SK-N-SH (cell line): Measurements from ENCODE around the gene TRIM38. TPM values are rescaled to one million over a fixed set of nuclear protein-coding genes. Genes with fewer than 3 reads are reported as not detected.

Experiments
- CTCF ChIA-PET: fragments of 300-600, 350-600 bp; formaldehyde crosslinking; extraction: SDS; loops from one replicate; lab custom pipeline; 2021; lab: Yijun Ruan, JAX
- POLR2A ChIA-PET: fragments of 350-600 bp; sonication (Branson Sonifier 250); formaldehyde crosslinking; extraction: SDS; loops from one replicate; lab custom pipeline; 2020; ENCODE audit warnings: antibody characterized with exemption, inconsistent platforms; lab: Yijun Ruan, JAX
- DNase-seq: peaks from one replicate; pipeline ENCODE4 v3.0.0; 2012
- H2AFZ ChIP-seq: fragments of 200-600 bp; sonication (generic); 2 replicates; pipeline ENCODE4 v1.8.1; 2016; ENCODE audit warnings: antibody characterized with exemption, mild to moderate bottlenecking, low read depth
- H3F3A ChIP-seq: fragments of 200-600 bp; sonication (generic); replicated peaks from 2 replicates; pipeline ENCODE3; 2016; ENCODE audit warnings: antibody characterized with exemption, mild to moderate bottlenecking; ENCODE audit not compliant: insufficient read depth
- H3K27ac ChIP-seq, 2 experiments: fragments of 200-500 bp in 1 of 2; fragments of 200-600 bp in 1 of 2; sonication (Bioruptor generic) in 1 of 2; sonication (generic), shearing (Covaris generic) in 1 of 2; 2 replicates each; pipeline versions ENCODE4 v1.5.1 to v1.6.1; 2014 to 2016; ENCODE audit warnings: low read depth in 2 of 2, inconsistent platforms in 1 of 2, low read length in 1 of 2, mild to moderate bottlenecking in 1 of 2, mixed read lengths in 1 of 2
- H3K27me3 ChIP-seq: fragments of 200-600 bp; sonication (generic), shearing (Covaris generic); 2 replicates; pipeline ENCODE4 v1.6.1; 2016; ENCODE audit warnings: mixed run types; ENCODE audit not compliant: insufficient read depth
- H3K36me3 ChIP-seq, 2 experiments: fragments of 200-500 bp in 1 of 2; fragments of 200-600 bp in 1 of 2; sonication (Bioruptor generic) in 1 of 2; sonication (generic) in 1 of 2; replicated peaks in 1 of 2; 2 replicates each; pipeline versions ENCODE3 to v1.5.1; 2014 to 2016; ENCODE audit warnings: low read length in 1 of 2, mild to moderate bottlenecking in 1 of 2; ENCODE audit not compliant: insufficient read depth in 2 of 2, control insufficient read depth in 1 of 2
- H3K4me1 ChIP-seq, 2 experiments: fragments of 200-500 bp in 1 of 2; fragments of 200-600 bp in 1 of 2; sonication (Bioruptor generic) in 1 of 2; sonication (generic), shearing (Covaris generic) in 1 of 2; 2 replicates each; pipeline versions ENCODE4 v1.5.1 to v1.6.1; 2014 to 2016; ENCODE audit warnings: low read depth in 1 of 2, low read length in 1 of 2, mixed run types in 1 of 2; ENCODE audit not compliant: insufficient read depth in 2 of 2, control insufficient read depth in 1 of 2
- H3K4me2 ChIP-seq: fragments of 200-600 bp; sonication (generic), shearing (Covaris generic); 2 replicates; pipeline ENCODE4 v1.6.1; 2017; ENCODE audit warnings: mixed run types
- H3K4me3 ChIP-seq, 2 experiments: fragments of 200-500 bp in 1 of 2; fragments of 200-600 bp in 1 of 2; sonication (Bioruptor generic) in 1 of 2; sonication (generic), shearing (Covaris generic) in 1 of 2; 2 replicates each; pipeline versions ENCODE4 v1.5.1 to v1.8.1; 2014 to 2016; ENCODE audit warnings: low read depth in 2 of 2, inconsistent platforms in 1 of 2, low read length in 1 of 2, mild to moderate bottlenecking in 1 of 2, mixed read lengths in 1 of 2, moderate library complexity in 1 of 2
- H3K79me2 ChIP-seq: fragments of 200-600 bp; sonication (generic); 2 replicates; pipeline ENCODE4 v1.8.1; 2017; ENCODE audit warnings: mild to moderate bottlenecking; ENCODE audit not compliant: insufficient read depth
- H3K9ac ChIP-seq: fragments of 200-600 bp; sonication (generic); 2 replicates; pipeline ENCODE4 v1.6.1; 2017; ENCODE audit warnings: mixed run types
- H3K9me2 ChIP-seq: fragments of 200-600 bp; sonication (generic); 2 replicates; pipeline ENCODE4 v1.6.1; 2017; ENCODE audit warnings: mixed run types
- H3K9me3 ChIP-seq: fragments of 200-600 bp; sonication (generic); 2 replicates; pipeline ENCODE4 v1.6.1; 2017; ENCODE audit warnings: mixed run types, mild to moderate bottlenecking, moderate library complexity
- H4K20me1 ChIP-seq: fragments of 200-600 bp; sonication (generic); 2 replicates; pipeline ENCODE4 v1.6.1; 2017; ENCODE audit warnings: mild to moderate bottlenecking, mixed run types; ENCODE audit not compliant: insufficient read depth
- CTCF ChIP-seq: fragments of 200-600 bp; sonication (generic); IDR thresholded peaks from 2 replicates; pipeline ENCODE4 v1.6.1; 2017; ENCODE audit warnings: antibody characterized with exemption, mild to moderate bottlenecking, moderate library complexity
- EP300 ChIP-seq, 2 experiments: IDR thresholded peaks; 2 replicates each; pipeline versions ENCODE4 v1.4.0 to v1.6.1; 2012; ENCODE audit warnings: borderline replicate concordance in 1 of 2, low read depth in 1 of 2, low read length in 1 of 2
- EZH2phosphoT487 ChIP-seq: fragments of 200-600 bp; sonication (generic); IDR thresholded peaks from 2 replicates; pipeline ENCODE4 v1.6.1; 2017; ENCODE audit warnings: low read depth, mixed run types, mild to moderate bottlenecking, antibody characterized with exemption, moderate library complexity, borderline replicate concordance
- FOSL2 ChIP-seq: IDR thresholded peaks from 2 replicates; pipeline ENCODE4 v1.4.0; 2012; ENCODE audit warnings: low read depth, mild to moderate bottlenecking, moderate library complexity, borderline replicate concordance
- FOXM1 ChIP-seq: IDR thresholded peaks from 2 replicates; pipeline ENCODE4 v1.4.0; 2012; ENCODE audit warnings: low read depth, mild to moderate bottlenecking
- JUND ChIP-seq: IDR thresholded peaks from 2 replicates; pipeline ENCODE4 v1.4.0; 2012
- MAX ChIP-seq: IDR thresholded peaks from 2 replicates; pipeline ENCODE4 v1.4.0; 2012; ENCODE audit warnings: low read depth
- NRF1 ChIP-seq: IDR thresholded peaks from 2 replicates; pipeline ENCODE4 v1.6.1; 2012; ENCODE audit warnings: low read depth, mild to moderate bottlenecking, low read length
- POLR2AphosphoS5 ChIP-seq: IDR thresholded peaks from 2 replicates; pipeline ENCODE4 v1.6.1; 2012; ENCODE audit warnings: low read depth, low read length
- RAD21 ChIP-seq: IDR thresholded peaks from 2 replicates; pipeline ENCODE4 v1.6.1; 2012; ENCODE audit warnings: mild to moderate bottlenecking, low read length
- RFX5 ChIP-seq: IDR thresholded peaks from 2 replicates; pipeline ENCODE4 v1.6.1; 2012; ENCODE audit warnings: mild to moderate bottlenecking, improper control_type of control experiment, low read length
- SIN3A ChIP-seq: IDR thresholded peaks from 2 replicates; pipeline ENCODE4 v1.6.1; 2012; ENCODE audit warnings: low read depth, mild to moderate bottlenecking, low read length, moderate library complexity, borderline replicate concordance
- SMC3 ChIP-seq: IDR thresholded peaks from 2 replicates; pipeline ENCODE4 v1.6.1; 2012; ENCODE audit warnings: low read depth, low read length, improper control_type of control experiment
- TAF1 ChIP-seq: IDR thresholded peaks from 2 replicates; pipeline ENCODE4 v1.6.1; 2012; ENCODE audit warnings: low read depth, mild to moderate bottlenecking, low read length, moderate library complexity, borderline replicate concordance
- TCF12 ChIP-seq: IDR thresholded peaks from 2 replicates; pipeline ENCODE4 v1.4.0; 2012
- WGBS: methylation state at CpG from one replicate; pipeline ENCODE4 v1.1.6; 2017; ENCODE audit warnings: low lambda C conversion rate; 5-methylcytosine and 5-hydroxymethylcytosine counted together
- polyA plus RNA-seq, 3 experiments: library from polyadenylated mRNA; depleted of rRNA; stranded (reverse); fragments of >200 nt; gene quantifications; 2 replicates each; pipeline ENCODE4 v1.2.3, GENCODE V29; 2012
- TF ChIP-seq, protein P1 (sequence below): IDR thresholded peaks from 2 replicates; pipeline ENCODE4 v1.4.0; 2012; ENCODE audit warnings: low read depth, borderline replicate concordance
- TF ChIP-seq, protein P2 (sequence below): IDR thresholded peaks from 2 replicates; pipeline ENCODE4 v1.6.1; 2012; ENCODE audit warnings: mild to moderate bottlenecking, low read depth, low read length, moderate library complexity

TRIM38 gene
- polyA plus RNA-seq, 1 of the 3 experiments (the other 2 are of a cell fraction), result 0.62 TPM

- WGBS, result 92% methylated on average over 1 of the region's 1 CpG
- Histone ChIP-seq H3K9ac (no peak overlapping the region), H3K9me3 (no peaks in the 10 kb centered on the region), H3K4me3 (no peak overlapping the region), H4K20me1 (no peaks in the 10 kb centered on the region), H3K36me3 (peaks cover 3 to 18% of the 10 kb centered on the region in 2 experiments), H3F3A (no peaks in the 10 kb centered on the region), H3K27ac (0 out of 4 replicates have a peak overlapping the region, but pooled peaks of 1 of the 2 experiments have one; percentile 53), H3K4me2 (no peak overlapping the region), H3K4me1 (peaks cover 0 to 16% of the 10 kb centered on the region in 2 experiments; a peak in 2 of 4 replicates), H3K79me2 (no peaks in the 10 kb centered on the region), H3K9me2 (no peaks in the 10 kb centered on the region), H3K27me3 (no peaks in the 10 kb centered on the region), H2AFZ (no peak overlapping the region)
- ChIA-PET POLR2A (no interaction called here), CTCF (interaction anchor here (0.6 to 2.4 kb wide), 4 partner anchors 10 to 1612 kb away, joined by 3 to 14 read pairs (median 3); no protein-coding TSS in a partner anchor)
- DNase-seq, result no peak
- no peak for TF ChIP-seq JUND
- no peak for TF ChIP-seq EP300 (IDR thresholded peaks at IDR 0.05; ENCODE audit: borderline replicate concordance in 1 of 2, low read depth in 1 of 2, low read length in 1 of 2)
- no peak for TF ChIP-seq SMC3
- TF ChIP-seq, protein P1, sequence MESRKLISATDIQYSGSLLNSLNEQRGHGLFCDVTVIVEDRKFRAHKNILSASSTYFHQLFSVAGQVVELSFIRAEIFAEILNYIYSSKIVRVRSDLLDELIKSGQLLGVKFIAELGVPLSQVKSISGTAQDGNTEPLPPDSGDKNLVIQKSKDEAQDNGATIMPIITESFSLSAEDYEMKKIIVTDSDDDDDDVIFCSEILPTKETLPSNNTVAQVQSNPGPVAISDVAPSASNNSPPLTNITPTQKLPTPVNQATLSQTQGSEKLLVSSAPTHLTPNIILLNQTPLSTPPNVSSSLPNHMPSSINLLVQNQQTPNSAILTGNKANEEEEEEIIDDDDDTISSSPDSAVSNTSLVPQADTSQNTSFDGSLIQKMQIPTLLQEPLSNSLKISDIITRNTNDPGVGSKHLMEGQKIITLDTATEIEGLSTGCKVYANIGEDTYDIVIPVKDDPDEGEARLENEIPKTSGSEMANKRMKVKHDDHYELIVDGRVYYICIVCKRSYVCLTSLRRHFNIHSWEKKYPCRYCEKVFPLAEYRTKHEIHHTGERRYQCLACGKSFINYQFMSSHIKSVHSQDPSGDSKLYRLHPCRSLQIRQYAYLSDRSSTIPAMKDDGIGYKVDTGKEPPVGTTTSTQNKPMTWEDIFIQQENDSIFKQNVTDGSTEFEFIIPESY, result no peak
- TF ChIP-seq RFX5, result no peak
- no peak for TF ChIP-seq NRF1
- no peak for TF ChIP-seq TCF12
These were observed 9.5 kb downstream of the TRIM38 start for GRCh38 chr6:25972128-25972527.

GRCh38 chr6:25972902-25973301 is 10.3 kb downstream of the TRIM38 start:
- POLR2A ChIA-PET, result no interaction called here
- no peaks in the 10 kb centered on the region for H3K79me2 ChIP-seq
- TF ChIP-seq RAD21, result no peak
- TF ChIP-seq, protein P2, sequence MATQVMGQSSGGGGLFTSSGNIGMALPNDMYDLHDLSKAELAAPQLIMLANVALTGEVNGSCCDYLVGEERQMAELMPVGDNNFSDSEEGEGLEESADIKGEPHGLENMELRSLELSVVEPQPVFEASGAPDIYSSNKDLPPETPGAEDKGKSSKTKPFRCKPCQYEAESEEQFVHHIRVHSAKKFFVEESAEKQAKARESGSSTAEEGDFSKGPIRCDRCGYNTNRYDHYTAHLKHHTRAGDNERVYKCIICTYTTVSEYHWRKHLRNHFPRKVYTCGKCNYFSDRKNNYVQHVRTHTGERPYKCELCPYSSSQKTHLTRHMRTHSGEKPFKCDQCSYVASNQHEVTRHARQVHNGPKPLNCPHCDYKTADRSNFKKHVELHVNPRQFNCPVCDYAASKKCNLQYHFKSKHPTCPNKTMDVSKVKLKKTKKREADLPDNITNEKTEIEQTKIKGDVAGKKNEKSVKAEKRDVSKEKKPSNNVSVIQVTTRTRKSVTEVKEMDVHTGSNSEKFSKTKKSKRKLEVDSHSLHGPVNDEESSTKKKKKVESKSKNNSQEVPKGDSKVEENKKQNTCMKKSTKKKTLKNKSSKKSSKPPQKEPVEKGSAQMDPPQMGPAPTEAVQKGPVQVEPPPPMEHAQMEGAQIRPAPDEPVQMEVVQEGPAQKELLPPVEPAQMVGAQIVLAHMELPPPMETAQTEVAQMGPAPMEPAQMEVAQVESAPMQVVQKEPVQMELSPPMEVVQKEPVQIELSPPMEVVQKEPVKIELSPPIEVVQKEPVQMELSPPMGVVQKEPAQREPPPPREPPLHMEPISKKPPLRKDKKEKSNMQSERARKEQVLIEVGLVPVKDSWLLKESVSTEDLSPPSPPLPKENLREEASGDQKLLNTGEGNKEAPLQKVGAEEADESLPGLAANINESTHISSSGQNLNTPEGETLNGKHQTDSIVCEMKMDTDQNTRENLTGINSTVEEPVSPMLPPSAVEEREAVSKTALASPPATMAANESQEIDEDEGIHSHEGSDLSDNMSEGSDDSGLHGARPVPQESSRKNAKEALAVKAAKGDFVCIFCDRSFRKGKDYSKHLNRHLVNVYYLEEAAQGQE, result no peak
- no peak for TF ChIP-seq MAX
- no peak for TF ChIP-seq POLR2AphosphoS5
- TF ChIP-seq TAF1, result no peak
- no peak for TF ChIP-seq CTCF
- no peak for TF ChIP-seq SIN3A
- no peak for TF ChIP-seq FOXM1
- TF ChIP-seq FOSL2, result no peak
- no peak for TF ChIP-seq SMC3
- TF ChIP-seq EZH2phosphoT487, result no peak
- TF ChIP-seq, all 33 proteins: peak for 0
- no peaks in the 10 kb centered on the region for H3F3A ChIP-seq
- H3K9me3 ChIP-seq, result no peaks in the 10 kb centered on the region
- H3K4me1 ChIP-seq, result peaks cover 0 to 16% of the 10 kb centered on the region in 2 experiments; a peak in 2 of 4 replicates
- H3K27ac ChIP-seq, result no peak overlapping the region
- CTCF ChIA-PET, result interaction anchor here (0.6 to 2.4 kb wide), 5 partner anchors 11 to 1613 kb away, joined by 3 to 14 read pairs (median 3); no protein-coding TSS in a partner anchor
- H3K36me3 ChIP-seq, result peaks cover 3 to 18% of the 10 kb centered on the region in 2 experiments
- no peak overlapping the region for H3K4me3 ChIP-seq
- H4K20me1 ChIP-seq, result no peaks in the 10 kb centered on the region
- H3K9ac ChIP-seq, result no peak overlapping the region
- no peak overlapping the region for H2AFZ ChIP-seq
- H3K4me2 ChIP-seq, result no peak overlapping the region
- H3K9me2 ChIP-seq, result no peaks in the 10 kb centered on the region
- no peaks in the 10 kb centered on the region for H3K27me3 ChIP-seq
- DNase-seq, result no peak
- WGBS, result 82% methylated on average over 5 of the region's 5 CpGs
